ENCODE results near the gene OR5H2.

OR5H2 gene

GRCh38 chr3:98329392-98330124 lies 47.3 kb downstream of the OR5H2 start:
- FAIRE-seq = peak; percentile 61
- DNase-seq (ENCODE audit: low spot score) = peak; percentile 61

DNA sequence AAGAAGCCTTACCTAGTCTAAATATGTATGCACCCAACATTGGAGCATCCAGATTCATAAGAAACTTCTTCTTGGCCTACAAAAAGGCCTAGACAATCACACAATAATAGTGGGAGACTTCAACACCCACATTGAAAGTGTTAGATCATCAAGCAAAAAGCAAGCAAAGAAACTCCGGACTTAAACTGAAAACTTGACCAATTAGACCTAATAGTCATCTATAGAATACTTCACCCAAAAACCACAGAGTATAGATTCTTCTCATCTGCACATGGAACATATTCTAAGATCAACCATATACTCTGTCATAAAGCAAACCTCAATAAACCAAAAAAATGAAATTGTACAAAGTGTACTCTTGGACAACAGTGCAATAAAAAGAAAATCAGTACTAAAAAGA lies 49.0 kb downstream of the OR5H2 start:
- no peak for FAIRE-seq
- DNase-seq (ENCODE audit: low spot score) = no peak
